Adrenal gland (tissue), 12 donors: ENCODE data around the gene PIK3C2G. TPM values are rescaled to one million over a fixed set of nuclear protein-coding genes. Genes with fewer than 3 reads are reported as not detected.
"Not testable (repeated sequence)": the region's sequence is repeated elsewhere in the genome, so short reads cannot be mapped to it uniquely, and the experiment has no call there.

ENCODE experiments used
- DNase-seq, 7 donors: peaks; one replicate each; pipeline ENCODE4 v3.0.0-alpha.2; 2019 to 2020
- H3K27ac ChIP-seq, 5 donors: fragments of 200-600 bp; sonication (generic) in 4 of 5; 1 replicate in 3 of 5; 2 replicates in 2 of 5; pipeline versions ENCODE4 v1.5.1 to v1.8.0; 2016 to 2020; ENCODE audit warnings: mild to moderate bottlenecking in 1 of 5
- H3K27me3 ChIP-seq: fragments of 200-600 bp; 2 replicates; pipeline ENCODE4 v1.8.0; 2021
- H3K36me3 ChIP-seq, 2 donors: fragments of 200-600 bp; replicated peaks in 1 of 2; 1 replicate in 1 of 2; 2 replicates in 1 of 2; pipeline versions ENCODE4 v1.5.1 to v1.8.0; 2018 to 2022
- H3K4me1 ChIP-seq, 2 donors: fragments of 200-600 bp; replicated peaks in 1 of 2; 1 replicate in 1 of 2; 2 replicates in 1 of 2; pipeline versions ENCODE4 v1.5.1 to v1.8.0; 2018 to 2021
- H3K4me3 ChIP-seq, 4 donors: fragments of 200-600 bp; sonication (generic) in 3 of 4; one replicate each; pipeline ENCODE4 v1.5.1; 2016 to 2018
- H3K9me3 ChIP-seq, 3 donors: fragments of 200-600 bp; sonication (generic) in 1 of 3; replicated peaks in 1 of 3; 1 replicate in 2 of 3; 2 replicates in 1 of 3; pipeline versions ENCODE4 v1.5.1 to v1.8.0; 2016 to 2021
- POLR2A ChIP-seq, 2 donors: fragments of 450-650 bp; IDR thresholded peaks; one replicate each; pipeline ENCODE4 v1.6.1; 2017; ENCODE audit warnings: antibody characterized with exemption in 2 of 2, mild to moderate bottlenecking in 2 of 2, moderate library complexity in 1 of 2
- WGBS, 4 donors: extraction: QIAGEN DNeasy Blood & Tissue Kit in 2 of 4; methylation state at CpG; one replicate each; pipeline versions ENCODE4 v1.1.5 to v1.1.7; 2013 to 2017; 5-methylcytosine and 5-hydroxymethylcytosine counted together
- intact Hi-C, 2 donors: fragments of 100-400 bp; cut with DNase I; formaldehyde crosslinking; loops; one replicate each; pipeline versions ENCODE4 v1.14.1 to v1.15.0; 2022 to 2023
- polyA plus RNA-seq, 3 donors: library from polyadenylated mRNA; stranded (reverse); fragments of 200-250 nt in 2 of 3; fragments of 350-450 nt in 1 of 3; fragmentation: Illumina TruSeq in 1 of 3; extraction: RNeasy Lipid Tissue Mini Kit (QIAGEN cat#74804) in 1 of 3; gene quantifications; one replicate each; pipeline ENCODE4 v1.2.3, GENCODE V29; 2013 to 2014
- total RNA-seq, 9 donors: library from RNA; depleted of rRNA in 4 of 9; stranded (reverse); fragments of >200 nt in 4 of 9; fragments of 120-200 nt in 1 of 9; fragmentation: NEBNext Ultra II Directional in 1 of 9; extraction: Animal tissue kit (Norgen Biotek cat#: 25700) in 1 of 9; gene quantifications; one replicate each; pipeline versions ENCODE4 v1.1.0 to v1.2.4, GENCODE V29; 2013 to 2023
- TF ChIP-seq, protein P1 (sequence below), 6 experiments: fragments of 450-650 bp in 4 of 6; fragments of 200-600 bp in 2 of 6; sonication (generic) in 1 of 6; IDR thresholded peaks; 1 replicate in 5 of 6; 2 replicates in 1 of 6; pipeline versions ENCODE4 v1.5.1 to v1.8.0; 2016 to 2021; ENCODE audit warnings: antibody characterized with exemption in 6 of 6, mild to moderate bottlenecking in 2 of 6, moderate library complexity in 1 of 6
- donor health status: healthy with polysubstance abuse.
- donor health status: Bipolar disorder and iron deficiency.
- donor health status: DM: yes; HTN: yes; CAD: no.
- donor health status: DM: no; HTN: no; CAD: no.
- donor health status: DM: no; HTN: no; CAD: no.
- donor health status: DM: yes; HTN: yes; CAD: no.

Gene PIK3C2G
- total and polyA plus RNA-seq, 12 donors: 0.11 to 1.3 (median 0.54) TPM

DNA sequence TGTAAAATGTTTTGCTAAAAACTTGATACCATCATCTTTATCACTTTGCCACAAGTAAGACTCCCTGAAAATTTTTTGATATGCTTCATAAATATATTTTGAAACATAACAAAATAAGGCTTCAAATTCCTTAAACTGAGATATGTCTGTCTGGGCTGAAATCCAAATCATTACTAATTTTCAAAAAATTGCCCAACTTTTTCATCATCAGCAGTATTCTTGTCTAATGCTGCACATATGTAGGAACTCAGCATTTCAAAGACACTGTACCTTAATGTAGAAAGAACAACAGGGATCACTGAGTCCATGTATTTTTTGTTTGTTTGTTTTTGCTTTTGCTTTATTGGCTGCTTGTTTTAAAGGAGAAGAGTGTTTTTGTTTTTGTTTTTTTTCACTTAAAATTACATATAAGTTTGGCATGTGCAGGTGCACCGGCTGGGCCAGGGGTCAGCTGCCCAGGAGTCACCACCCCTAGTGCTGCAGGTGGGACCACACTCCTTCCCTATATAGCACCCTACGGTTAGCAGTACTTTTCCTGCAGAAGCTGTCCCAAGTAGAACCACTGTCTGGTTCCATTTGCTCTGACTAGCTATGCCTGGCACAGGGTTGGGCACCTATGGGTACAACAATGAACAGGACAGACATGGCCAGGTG is 231.2 kb downstream of the PIK3C2G start:
- peak overlapping the region in 2 of 5 donors; percentile 13 to 46 for H3K27ac ChIP-seq
- DNase-seq: no peak
- peaks cover 0 to 5% of the 10 kb centered on the region in 2 donors for H3K4me1 ChIP-seq
- 79 to 89% (median 88%) methylated on average over 2 of the region's 2 CpGs for WGBS, 4 donors
- no peaks in the 10 kb centered on the region for H3K27me3 ChIP-seq
- no peak overlapping the region for H3K4me3 ChIP-seq
- H3K36me3 ChIP-seq: no peaks in the 10 kb centered on the region
- intact Hi-C loops: no loop called here
- no peak for TF ChIP-seq POLR2A (IDR thresholded peaks at IDR 0.05)
- TF ChIP-seq, protein P1, sequence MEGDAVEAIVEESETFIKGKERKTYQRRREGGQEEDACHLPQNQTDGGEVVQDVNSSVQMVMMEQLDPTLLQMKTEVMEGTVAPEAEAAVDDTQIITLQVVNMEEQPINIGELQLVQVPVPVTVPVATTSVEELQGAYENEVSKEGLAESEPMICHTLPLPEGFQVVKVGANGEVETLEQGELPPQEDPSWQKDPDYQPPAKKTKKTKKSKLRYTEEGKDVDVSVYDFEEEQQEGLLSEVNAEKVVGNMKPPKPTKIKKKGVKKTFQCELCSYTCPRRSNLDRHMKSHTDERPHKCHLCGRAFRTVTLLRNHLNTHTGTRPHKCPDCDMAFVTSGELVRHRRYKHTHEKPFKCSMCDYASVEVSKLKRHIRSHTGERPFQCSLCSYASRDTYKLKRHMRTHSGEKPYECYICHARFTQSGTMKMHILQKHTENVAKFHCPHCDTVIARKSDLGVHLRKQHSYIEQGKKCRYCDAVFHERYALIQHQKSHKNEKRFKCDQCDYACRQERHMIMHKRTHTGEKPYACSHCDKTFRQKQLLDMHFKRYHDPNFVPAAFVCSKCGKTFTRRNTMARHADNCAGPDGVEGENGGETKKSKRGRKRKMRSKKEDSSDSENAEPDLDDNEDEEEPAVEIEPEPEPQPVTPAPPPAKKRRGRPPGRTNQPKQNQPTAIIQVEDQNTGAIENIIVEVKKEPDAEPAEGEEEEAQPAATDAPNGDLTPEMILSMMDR (IDR thresholded peaks at IDR 0.05): no peak
- H3K9me3 ChIP-seq: no peaks in the 10 kb centered on the region

DNA sequence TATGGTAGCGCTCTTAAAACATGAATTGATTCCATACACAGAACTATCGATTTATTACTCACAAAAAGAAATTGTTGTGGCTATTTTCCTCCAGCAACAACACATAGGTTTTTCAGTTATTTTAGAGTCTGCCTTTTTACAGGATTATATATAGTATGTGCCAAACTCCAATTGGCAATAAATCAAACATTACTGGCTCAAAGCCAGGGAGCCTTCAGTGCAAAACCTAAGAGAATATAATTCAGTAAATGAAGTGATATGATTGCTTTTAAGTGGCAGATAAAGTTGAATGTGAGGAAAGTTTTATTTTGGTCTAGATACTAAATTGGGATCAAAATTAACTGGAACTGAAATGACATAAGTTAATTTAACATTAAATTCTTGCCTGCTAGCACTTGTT is 234.8 kb downstream of the PIK3C2G start:
- intact Hi-C loops: no loop called here
- no peaks in the 10 kb centered on the region for H3K27me3 ChIP-seq
- H3K36me3 ChIP-seq: no peaks in the 10 kb centered on the region
- no peak overlapping the region for H3K27ac ChIP-seq
- WGBS, 4 donors: 90 to 95% (median 92%) methylated on average over 2 of the region's 2 CpGs
- H3K4me1 ChIP-seq: peaks cover 0 to 14% of the 10 kb centered on the region in 2 donors
- H3K4me3 ChIP-seq: no peak overlapping the region
- H3K9me3 ChIP-seq: no peaks in the 10 kb centered on the region
- no peak for DNase-seq
- TF ChIP-seq, protein P1 (IDR thresholded peaks at IDR 0.05): no peak
- no peak for TF ChIP-seq POLR2A (IDR thresholded peaks at IDR 0.05)

DNA sequence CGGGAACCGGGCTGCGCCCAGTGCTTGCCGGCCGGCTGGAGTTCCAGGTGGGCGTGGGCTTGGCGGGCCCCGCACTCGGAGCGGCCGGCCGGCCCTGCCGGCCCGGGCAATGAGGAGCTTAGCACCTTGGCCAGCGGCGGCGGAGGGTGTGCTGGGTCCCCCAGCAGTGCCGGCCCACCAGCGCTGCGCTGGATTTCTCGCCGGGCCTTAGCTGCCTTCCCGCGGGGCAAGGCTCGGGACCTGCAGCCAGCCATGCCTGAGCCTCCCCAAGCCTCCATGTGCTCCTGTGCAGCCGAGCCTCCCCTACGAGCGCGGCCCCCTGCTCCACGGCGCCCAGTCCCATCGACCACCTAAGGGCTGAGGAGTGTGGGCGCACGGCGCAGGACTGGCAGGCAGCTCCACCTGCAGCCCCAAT is 238.8 kb downstream of the PIK3C2G start:
- H3K36me3 ChIP-seq, intact Hi-C loops, H3K4me1 ChIP-seq, H3K4me3 ChIP-seq, H3K27me3 ChIP-seq, DNase-seq, H3K27ac ChIP-seq, H3K9me3 ChIP-seq: not testable (repeated sequence)
- 95 to 100% (median 99%) methylated on average over 3 to 35 of the region's 35 CpGs; no CpG with 5 or more reads in 1 of the 4 donors for whole genome bisulfite sequencing, 4 donors

DNA sequence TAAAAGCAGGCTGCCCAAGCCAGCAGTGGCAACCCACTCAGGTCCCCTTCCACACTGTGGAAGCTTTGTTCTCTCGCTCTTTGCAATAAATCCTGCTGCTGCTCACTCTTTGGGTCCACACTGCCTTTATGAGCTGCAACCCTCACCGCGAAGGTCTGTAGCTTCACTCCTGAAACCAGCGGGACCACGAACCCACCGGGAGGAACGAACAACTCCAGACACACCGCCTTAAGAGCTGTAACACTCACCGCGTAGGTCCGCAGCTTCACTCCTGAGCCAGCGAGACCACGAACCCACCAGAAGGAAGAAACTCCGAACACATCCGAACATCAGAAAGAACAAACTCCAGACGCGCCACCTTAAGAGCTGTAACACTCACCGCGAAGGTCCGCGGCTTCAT is 239.4 kb downstream of the PIK3C2G start:
- intact Hi-C loops, H3K27me3 ChIP-seq, H3K36me3 ChIP-seq, H3K9me3 ChIP-seq, H3K4me1 ChIP-seq, H3K4me3 ChIP-seq, DNase-seq, H3K27ac ChIP-seq: not testable (repeated sequence)
- 96 to 98% (median 97%) methylated on average over 19 to 21 of the region's 21 CpGs for WGBS, 4 donors

DNA sequence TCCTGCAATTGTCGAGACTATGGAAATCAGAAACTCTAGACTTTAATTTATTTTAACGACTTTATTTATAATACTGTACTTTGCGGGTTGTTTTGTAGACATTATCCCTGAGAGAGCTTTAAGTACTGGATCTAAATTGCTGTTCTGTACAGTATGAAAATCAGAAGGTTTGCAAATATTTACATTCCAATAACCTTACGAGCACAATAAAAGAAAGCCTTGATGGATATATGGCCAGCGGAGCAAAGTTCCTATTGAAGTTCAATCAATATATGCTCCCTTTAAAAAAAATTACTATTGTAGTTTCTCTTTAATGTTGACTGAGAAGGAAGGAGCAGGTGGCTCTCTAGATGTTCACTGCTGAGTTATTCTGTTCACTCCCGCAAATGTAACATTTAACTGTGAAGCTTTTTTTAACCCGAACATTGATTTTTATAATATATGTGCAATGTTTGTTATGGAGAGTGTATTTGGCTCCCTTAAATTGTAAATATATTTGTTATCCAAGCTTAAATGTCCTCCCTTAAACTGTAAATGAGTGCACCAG is 241.2 kb downstream of the PIK3C2G start:
- no peaks in the 10 kb centered on the region for H3K9me3 ChIP-seq
- no peaks in the 10 kb centered on the region for H3K27me3 ChIP-seq
- TF ChIP-seq, protein P1 (IDR thresholded peaks at IDR 0.05): no peak
- no peak for TF ChIP-seq POLR2A (IDR thresholded peaks at IDR 0.05)
- DNase-seq: no peak
- intact Hi-C loops: no loop called here
- WGBS, 4 donors: 90 to 97% (median 94%) methylated on average over 7 of the region's 7 CpGs
- no peaks in the 10 kb centered on the region for H3K36me3 ChIP-seq
- H3K4me1 ChIP-seq: peaks cover 0 to 9% of the 10 kb centered on the region in 2 donors
- H3K27ac ChIP-seq: no peak overlapping the region
- no peak overlapping the region for H3K4me3 ChIP-seq
